IPS DF 4.7 (cell line): ENCODE measurements around the gene TAAR9.
A peak's percentile ranks its signal among the peaks of the same experiment; 100 is the strongest.

Experiments
- DNase-seq: peaks from one replicate; pipeline ENCODE4 v3.0.0-alpha.2; 2013; ENCODE audit warnings: low spot score; ENCODE audit errors: extremely low read depth

TAAR9 gene, protein sequence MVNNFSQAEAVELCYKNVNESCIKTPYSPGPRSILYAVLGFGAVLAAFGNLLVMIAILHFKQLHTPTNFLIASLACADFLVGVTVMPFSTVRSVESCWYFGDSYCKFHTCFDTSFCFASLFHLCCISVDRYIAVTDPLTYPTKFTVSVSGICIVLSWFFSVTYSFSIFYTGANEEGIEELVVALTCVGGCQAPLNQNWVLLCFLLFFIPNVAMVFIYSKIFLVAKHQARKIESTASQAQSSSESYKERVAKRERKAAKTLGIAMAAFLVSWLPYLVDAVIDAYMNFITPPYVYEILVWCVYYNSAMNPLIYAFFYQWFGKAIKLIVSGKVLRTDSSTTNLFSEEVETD

DNA sequence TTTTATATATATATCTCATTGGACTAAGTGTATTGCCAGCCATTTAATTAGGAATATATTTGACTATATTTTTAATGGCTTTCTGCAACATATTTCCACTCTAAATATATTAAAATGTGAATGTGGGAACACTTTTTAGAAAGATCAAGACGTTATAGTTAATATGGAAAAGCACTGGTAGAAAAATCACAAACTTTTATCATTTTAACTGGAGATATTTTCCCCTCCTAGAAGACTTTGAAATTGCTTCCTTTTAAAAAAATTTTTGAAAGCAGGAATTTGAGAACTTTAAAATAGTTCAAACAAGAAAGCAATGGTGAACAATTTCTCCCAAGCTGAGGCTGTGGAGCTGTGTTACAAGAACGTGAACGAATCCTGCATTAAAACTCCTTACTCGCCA lies at the start of gene TAAR9:
TSS of gene TAAR9 (plus strand) at position 301 of the 400 bp plus-strand sequence. CDS start at position 314, 13 bp downstream.
- no peak for DNase-seq

DNA sequence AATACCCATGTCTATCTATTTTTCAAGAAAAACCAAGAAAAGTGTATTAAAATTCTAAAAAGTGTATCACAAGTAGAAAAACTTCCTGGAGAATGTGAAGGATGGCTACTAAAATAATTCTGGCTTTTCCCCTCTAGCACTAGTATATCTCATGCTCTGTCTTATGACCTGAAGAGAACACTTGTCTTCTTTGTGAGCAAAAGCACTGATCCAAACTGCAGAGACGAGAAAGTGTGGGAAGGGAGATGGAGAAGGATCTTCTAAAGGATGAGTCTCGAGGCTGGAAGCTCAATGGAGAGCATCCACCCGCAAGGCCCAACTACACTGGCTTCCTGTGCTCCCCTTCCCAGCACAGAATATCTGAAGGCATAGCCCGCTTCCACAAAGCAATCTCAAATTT lies 48.7 kb upstream of the TAAR9 start:
- no peak for DNase-seq

DNA sequence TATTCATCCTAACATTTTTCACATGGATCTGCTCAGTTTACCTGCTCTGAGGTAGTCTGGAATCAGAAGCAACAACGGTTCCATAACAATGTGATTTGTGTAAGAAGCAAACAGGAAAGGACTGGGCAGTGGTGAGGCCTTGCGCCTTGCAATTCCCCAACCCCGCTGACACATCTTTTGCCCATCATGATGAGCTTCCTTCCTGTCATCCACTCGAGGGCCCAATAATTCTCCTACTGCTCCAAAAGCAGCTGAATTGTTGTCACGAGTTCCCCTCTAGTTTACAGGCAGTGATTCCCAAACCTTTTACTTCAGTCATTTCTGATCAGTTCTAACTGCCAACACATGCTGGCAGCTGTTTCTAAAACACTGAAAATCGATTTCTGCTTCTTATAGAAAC lies 48.1 kb upstream of the TAAR9 start:
- DNase-seq, result no peak

DNA sequence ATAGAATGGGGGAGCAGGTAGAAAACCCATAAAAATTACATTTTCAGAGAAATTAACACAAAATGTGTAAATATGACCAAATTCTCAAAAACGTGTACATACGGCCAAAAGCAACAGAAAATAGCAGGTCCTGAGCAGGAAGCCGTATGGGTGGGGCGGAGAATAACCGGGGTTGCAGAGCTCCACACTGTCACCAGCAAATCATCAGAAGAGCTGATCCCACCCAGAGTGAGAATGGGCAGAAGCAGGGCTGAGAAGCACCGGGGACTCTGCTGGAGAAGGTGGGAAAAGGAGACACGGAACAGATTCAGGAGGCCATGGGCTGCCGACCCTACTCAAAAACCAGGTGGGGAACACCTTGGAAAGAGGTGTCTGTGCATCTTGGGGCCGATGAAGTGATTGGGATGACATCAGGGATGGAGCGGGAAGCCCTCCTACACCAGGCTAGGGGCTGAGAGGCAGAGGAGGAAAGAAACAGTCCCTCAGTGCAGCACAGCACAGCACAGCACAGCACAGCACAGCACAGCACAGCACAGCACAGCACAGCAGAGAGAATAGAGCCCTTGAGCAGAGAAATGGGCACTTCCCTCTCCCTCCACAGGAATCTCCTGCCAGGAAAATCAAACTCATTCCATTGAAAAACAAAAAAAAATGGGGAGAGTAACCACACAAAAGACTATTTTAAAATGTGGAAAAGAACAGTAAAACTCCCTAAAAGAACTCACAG lies 47.4 kb upstream of the TAAR9 start:
- no peak for DNase-seq

DNA sequence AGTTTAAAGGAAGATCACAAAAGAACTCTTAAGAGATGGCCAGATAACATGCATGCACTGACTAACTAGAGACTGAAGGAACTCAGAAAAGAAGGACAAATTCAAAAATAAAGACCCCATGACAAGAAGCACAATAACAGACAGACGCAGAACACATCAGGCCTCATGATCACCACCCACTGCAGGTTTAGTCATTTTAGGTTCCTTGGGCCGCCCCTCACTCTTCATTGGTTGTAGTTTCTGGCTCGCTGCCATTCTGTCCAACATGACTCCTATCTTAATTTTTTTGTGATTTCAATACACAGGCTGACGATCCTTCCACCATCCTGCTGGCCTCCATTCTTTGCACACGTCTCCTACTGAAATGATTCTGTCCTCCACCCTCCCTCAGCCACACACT lies 46.8 kb upstream of the TAAR9 start:
- no peak for DNase-seq

DNA sequence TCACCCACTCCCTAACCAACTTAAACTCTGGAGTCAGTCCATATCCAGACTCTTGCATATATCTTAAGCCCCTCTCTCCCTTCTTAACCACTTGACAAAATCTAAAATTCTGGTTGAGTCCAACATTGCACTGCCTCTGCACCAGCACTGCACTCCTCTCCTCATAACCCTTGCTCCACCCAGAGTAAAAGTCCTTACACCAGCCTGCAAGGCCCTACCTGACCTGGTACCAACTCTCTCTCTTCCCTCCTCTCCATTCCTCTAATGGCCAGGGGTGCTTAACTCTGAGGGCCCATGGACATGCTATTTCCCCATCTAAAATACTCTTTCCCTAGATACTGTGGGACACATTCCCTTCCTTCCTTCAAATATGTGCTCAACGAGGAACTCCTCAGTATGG lies 46.2 kb upstream of the TAAR9 start:
- no peak for DNase-seq

DNA sequence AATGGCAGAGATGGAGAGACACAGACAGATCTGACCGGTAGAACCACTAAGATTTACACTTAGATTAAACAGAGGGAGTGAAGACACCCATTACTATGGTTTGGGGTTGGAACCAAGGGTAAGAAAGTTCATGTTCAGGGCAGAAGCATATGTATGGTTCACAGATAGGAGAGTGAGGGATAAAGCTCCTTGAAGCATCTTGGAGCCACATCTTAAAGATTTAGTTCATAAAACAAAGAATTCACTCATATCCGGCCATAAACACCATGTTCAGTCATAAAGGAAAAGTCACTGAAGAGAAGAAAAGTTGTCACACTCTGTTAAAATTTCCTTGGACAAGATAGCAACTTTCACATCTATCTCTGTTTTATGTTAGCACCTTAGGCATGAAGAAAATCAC lies 43.1 kb upstream of the TAAR9 start:
- no peak for DNase-seq

DNA sequence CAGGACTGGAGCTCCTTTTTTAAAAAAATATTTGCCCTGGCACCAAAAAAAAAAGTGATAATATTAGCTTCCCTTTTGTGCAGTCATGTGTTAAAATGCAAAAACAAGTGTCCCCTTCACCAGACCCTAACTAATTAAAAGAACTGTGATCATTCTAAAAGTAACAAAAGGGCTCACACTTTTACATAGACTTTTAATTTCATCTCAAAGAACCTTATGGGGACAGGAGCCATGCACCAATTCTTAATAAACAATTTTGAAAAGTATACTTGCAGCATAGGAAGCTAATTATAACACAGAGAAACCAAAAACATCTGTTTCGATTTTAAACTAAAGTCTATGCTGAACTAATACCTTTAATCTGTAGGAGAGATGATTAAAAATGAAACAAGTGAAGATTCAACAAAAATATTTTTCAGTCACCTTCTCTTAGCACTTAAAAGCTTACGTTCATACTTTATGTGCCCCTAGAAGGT lies 42.4 kb upstream of the TAAR9 start:
- no peak for DNase-seq

DNA sequence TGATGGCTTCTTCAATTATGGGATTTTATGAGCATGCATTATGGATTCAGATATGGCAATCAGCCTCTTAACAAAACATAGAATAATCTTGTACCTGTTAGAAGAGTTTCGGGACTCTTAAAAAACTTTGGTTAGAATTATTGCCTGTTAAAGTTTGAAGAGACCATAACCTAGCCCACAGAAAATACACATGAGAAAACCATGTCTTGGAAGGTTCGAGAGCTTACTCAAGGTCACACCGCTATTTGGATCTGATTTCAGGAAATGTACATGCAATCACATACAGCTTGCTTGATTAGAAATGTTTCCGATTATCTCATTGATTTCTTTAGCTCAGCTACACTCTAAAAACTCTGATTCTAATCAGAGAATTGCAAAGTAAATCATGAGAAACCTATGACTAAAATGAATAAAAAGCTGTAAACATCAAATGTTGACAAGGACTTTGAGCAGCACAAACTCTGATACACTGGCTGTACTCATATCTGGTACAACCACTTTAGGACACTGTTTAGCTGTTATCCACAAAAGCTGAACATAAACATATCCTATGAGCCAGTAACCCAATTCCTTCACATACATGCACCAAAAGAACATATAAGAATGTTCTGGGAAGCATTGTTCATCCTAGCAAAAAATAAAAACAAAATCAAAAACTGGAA lies 41.4 kb upstream of the TAAR9 start:
- no peak for DNase-seq

DNA sequence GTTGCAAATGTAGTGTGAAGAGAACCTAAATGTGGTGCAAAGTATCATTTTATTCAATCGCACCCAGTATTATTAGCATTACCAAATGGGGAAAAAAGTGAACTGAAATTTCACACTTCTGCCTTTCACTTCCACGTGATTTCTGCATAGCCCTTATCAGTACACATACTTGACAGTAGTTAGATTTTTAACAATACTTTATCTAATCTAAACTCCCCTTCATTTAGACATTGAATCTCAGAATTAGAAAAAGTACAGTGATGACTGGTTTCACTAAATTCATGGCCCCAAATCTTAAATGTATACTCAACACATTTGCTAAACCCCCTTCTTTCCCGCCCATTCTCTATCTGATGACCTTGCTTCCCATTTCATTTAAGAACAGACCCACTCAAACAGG lies 39.4 kb upstream of the TAAR9 start:
- DNase-seq, result no peak

DNA sequence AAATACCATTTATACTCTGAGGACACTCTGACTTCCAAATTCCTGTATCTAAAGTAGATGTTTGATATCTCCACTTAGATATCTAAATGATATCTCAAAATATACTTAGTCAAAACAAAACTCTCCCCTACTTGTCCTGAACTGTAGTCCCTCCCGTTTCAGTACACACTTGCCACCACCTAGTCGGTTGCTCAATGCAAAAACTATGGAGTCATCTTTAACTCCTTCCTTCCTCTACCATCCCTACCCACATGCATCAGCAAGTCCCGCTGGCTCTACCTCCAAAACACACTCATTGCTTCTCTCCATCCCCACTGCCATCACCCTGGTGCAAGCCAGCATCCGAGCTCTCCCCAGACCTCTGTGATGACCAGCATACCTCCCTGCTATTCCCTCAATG lies 38.3 kb upstream of the TAAR9 start:
- no peak for DNase-seq

DNA sequence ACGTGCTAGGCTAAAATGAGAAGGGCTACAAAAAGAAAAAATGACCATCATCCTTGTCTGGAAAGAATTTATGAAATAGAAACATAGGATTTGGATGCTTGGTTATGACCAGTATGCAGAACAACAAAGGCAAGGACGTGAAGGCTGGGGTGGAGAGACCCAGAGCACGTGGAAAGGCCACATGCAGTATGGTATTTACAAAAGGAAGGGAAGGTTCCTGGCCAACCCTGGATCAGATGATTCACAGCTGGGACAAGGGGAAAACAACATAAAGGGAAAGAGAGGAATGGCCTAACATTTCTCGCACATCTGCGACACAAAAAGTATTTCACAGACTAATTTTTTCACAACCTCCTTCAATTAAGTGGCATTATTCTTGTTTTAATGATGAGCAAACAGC lies 33.3 kb upstream of the TAAR9 start:
- no peak for DNase-seq

DNA sequence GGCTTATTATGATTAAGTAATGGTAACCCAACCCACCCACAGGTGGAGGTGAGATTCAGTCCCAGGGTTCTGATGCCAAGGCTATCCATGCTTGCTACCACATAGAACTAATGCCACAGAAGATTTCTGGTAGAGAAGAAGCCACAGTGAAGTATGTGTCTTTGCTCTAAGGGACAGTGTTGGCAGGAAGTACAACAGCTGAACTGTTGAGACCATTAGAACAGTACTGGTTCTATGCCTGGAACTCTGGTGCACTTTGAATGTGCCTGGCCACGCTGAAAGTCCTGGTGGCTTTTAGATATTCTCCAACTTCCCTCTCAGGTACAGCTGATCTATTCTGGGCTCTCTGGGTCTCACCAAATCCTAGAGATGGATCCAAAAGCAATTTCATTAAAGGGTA lies 32.9 kb upstream of the TAAR9 start:
- DNase-seq, result no peak

DNA sequence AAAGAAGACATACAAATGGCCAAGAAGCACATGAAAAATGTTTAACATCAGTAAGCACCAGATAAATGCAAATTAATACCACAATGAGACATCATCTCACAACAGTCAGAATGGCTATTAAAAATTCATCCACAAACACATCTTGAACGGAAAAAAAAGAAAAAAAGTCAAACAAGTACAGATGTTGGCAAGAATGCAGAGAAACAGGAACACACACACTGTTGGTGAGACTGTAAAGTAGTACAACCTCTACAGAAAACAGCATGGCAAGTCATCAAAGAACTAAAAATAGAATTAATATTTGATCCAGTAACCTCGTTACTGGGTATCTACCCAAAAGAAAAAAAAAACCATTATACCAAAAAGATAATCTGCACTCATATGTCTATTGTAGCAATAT lies 31.6 kb upstream of the TAAR9 start:
- DNase-seq, result no peak

DNA sequence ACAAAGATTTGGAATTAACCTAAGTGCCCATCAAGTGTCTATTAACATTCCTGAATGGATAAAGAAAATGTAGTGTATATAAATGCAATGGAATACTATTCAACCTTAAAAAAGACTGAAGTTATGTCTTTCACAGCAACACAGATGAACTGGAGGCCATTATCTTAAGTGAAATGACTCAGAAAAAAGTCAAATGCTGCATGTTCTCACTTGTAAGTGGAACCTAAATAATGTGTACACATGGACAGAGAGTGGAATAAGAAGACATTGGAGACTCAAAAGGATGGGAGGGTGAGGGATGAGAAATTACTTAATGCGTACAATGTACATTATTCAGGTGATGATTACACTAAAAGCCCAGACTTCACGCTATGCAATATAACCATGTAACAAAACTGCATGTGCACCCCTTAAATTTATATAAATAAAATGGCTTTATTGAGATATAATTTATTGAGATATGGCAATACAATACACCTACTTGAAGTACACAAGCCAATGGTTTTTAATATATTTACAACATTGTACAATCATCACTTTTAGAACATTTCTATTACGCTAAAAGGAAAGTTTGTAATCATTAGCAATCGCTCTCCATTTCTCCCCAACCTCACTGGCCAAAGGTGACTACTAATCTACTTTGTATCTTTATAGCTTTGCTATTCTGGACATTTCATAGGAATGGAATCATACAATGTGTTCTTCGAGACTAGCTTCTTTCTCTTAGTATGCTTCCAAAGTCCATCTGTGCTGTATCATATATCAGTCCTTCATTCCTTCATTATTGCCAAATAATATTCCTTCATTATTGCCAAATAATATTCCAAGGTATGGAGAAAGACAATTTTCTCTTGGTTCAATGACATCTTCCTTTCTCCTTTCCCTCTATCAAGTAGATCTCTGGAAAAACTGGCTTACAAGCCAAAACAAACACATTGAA lies 30.9 kb upstream of the TAAR9 start:
- DNase-seq, result no peak

DNA sequence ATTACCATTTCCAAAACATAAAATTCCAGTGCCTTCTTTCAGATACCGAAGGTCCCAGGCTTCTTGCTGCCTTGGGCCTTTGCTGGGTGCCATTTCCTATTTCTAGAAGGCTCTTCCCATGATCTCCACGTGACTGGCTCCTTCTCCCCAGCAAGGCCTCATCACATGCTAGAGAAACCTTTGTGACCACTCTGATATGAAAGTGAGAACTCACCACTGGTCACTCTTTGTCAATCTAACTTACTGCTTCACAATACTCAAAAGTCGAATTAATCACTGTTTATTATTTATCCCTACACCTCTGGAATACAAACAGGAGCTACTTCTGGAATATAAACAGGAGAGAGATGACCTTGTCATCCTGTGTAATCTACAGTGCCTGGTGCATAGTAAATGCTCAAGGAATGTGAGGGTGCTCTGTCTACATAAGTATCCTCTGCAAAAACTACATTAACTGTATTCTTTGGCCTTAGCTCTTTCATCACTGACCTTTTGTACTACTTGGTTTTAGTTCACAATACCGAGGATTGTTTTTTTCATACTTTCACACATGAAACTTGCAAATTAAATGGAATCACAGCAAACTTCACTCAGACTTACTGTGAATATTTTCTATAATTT lies 26.8 kb upstream of the TAAR9 start:
- DNase-seq, result no peak

DNA sequence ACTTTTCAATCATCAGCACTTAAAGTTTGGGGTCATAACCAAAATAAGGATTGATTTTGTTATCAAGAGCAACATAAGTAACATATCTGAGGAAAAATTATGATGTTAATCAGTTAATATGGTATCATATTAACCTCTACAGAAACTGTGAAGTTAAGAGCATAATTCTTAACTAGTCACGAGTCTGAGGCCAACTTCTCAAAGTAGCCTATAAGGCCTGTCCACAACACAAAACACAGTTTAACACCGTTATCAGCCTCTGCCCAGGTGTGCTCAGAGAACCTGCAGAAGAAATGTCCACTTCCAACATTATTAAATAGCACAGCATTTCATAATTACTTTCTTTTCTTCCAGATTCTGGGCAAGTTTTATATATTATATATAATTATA lies 26.3 kb upstream of the TAAR9 start:
- DNase-seq, result no peak

DNA sequence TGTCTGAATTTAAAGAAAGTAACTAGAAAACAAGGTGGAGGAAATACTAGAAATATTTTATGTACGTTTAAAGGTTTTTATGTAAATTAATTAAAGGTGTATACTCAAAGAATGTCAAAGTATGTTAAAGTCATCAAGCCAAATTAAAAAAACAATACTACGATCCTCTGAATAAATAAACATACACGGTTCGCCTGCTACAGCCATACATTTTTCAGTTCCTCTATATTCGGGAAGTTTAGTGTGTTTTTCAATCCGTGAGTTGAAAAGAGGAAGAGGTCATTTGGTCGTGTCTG lies 25.8 kb upstream of the TAAR9 start:
- no peak for DNase-seq

DNA sequence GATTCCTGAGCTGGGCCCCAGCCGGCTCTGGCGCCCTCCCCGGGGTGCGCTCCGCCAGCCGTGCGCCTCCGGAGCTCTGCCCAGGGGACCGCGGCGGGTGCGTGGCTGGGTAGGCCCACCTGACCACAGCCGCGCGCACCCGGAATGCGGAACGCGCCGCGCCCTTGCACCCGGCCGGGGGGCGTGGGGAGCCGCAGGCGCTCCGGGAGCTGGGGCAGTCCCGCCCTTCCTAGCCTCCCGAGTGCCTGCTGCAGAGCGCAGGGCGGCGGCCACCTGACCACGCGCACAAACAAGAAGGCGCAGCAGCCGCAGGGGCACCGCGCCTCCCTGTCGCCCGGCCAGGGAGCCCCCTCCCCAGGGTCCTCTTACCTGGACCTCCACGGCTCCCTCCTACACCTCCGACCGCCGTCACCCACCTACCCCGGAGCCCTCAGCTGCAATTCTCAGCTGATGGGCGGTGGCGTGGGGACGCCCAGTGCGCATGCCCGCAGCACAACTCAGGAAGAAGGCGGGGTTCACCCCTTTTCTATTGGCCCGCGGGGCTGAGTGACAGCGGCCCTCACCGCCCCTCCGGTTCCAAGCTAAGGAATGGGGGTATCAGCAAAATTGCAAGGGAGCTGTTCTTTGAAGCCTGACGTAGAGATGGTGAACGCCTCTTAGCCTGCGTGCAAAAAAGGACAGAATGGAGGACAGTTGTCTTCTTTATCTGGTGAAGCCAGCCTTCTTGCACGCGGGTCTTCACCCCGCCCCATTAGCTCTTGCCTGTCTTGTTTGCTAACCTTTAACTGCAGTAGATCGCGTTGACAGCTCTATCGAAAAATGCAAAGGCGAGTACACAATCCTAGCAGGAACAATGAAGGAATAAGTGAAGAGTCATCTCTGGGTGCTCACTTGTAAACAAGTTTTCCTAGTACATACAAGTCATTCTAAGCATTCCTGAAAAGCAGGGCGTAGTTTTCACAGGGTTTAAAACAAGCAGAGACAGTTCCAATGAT lies 25.1 kb upstream of the TAAR9 start, which contains the start of gene STX7:
TSS of gene STX7 (minus strand) at position 479 of the 995 bp plus-strand sequence. CDS start 9,586 bp downstream, outside the sequence.
- DNase-seq, result peak; percentile 36
